HG03575 (cell line): ENCODE results near the gene ADGRF3.
"Not testable (repeated sequence)": the region's sequence is repeated elsewhere in the genome, so short reads cannot be mapped to it uniquely, and the experiment has no call there.

Source experiments
- ATAC-seq: cut with Tn5 transposase; IDR thresholded peaks from one replicate; pipeline ENCODE4 v1.9.1; 2021; ENCODE audit not compliant: unreplicated experiment, insufficient number of reproducible peaks, low FRiP score; ENCODE audit errors: extremely low read depth

Gene ADGRF3

GRCh38 chr2:26325851-26326250 is 20.7 kb downstream of the ADGRF3 start:
- ATAC-seq = no peak

GRCh38 chr2:26324903-26325302 is 21.7 kb downstream of the ADGRF3 start:
- ATAC-seq = no peak

- ATAC-seq = not testable (repeated sequence)
Measured at GRCh38 chr2:26324479-26324878, 22.1 kb downstream of the ADGRF3 start.

- no peak for ATAC-seq
Measured at GRCh38 chr2:26318950-26319349, 27.6 kb downstream of the ADGRF3 start.

GRCh38 chr2:26317377-26318105 is 29.0 kb downstream of the ADGRF3 start:
- no peak for ATAC-seq

GRCh38 chr2:26316845-26317244 is 29.7 kb downstream of the ADGRF3 start:
- no peak for ATAC-seq

GRCh38 chr2:26316041-26316440 is 30.5 kb downstream of the ADGRF3 start:
- ATAC-seq = no peak

GRCh38 chr2:26314243-26314642 is 32.3 kb downstream of the ADGRF3 start:
- ATAC-seq = no peak

- no peak for ATAC-seq
Measured at GRCh38 chr2:26313446-26313845, 33.1 kb downstream of the ADGRF3 start.

GRCh38 chr2:26312471-26312870 is 34.1 kb downstream of the ADGRF3 start:
- ATAC-seq = no peak

- no peak for ATAC-seq
Measured at GRCh38 chr2:26309921-26310320, 36.7 kb downstream of the ADGRF3 start.

GRCh38 chr2:26305540-26305939 is 41.0 kb downstream of the ADGRF3 start:
- no peak for ATAC-seq

GRCh38 chr2:26305094-26305493 is 41.5 kb downstream of the ADGRF3 start:
- not testable (repeated sequence) for ATAC-seq

- ATAC-seq = no peak
Measured at GRCh38 chr2:26302846-26303245, 43.7 kb downstream of the ADGRF3 start.

- no peak for ATAC-seq
Measured at GRCh38 chr2:26300234-26300925, 46.2 kb downstream of the ADGRF3 start.

GRCh38 chr2:26299471-26300101 is 47.0 kb downstream of the ADGRF3 start:
- no peak for ATAC-seq

- ATAC-seq = no peak
Measured at GRCh38 chr2:26298638-26299393, 47.8 kb downstream of the ADGRF3 start.

- no peak for ATAC-seq
Measured at GRCh38 chr2:26298286-26298637, 48.3 kb downstream of the ADGRF3 start.

GRCh38 chr2:26297061-26297460 is 49.5 kb downstream of the ADGRF3 start:
- ATAC-seq = no peak

- no peak for ATAC-seq
Measured at GRCh38 chr2:26295511-26295910, 51.1 kb downstream of the ADGRF3 start.
